ENCODE results near the gene MYCBP2.

DNA sequence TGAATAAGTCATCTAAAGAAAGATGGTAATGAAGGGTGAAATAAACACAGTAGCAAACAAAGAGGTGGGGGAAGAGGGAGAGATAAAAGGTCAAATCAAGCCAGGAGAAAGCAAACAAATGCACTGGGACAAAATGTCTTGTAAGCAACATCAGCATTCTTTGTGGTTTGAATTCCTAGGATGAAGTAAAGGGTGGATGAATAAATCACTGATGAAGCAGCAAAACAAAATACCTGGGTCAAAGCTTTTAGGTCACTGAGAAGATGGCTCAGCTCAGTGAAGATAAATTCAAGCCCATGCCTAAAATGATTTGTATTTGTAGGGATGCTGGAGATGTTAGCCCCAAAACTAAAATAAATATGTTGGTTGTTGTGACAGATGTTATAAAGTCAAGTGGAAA lies 213.4 kb downstream of the MYCBP2 start:
- TF ChIP-seq YY1 (IDR thresholded peaks at IDR 0.05; ENCODE audit: insufficient read depth, insufficient read length) (no peak), ZNF274 (IDR thresholded peaks at IDR 0.05; ENCODE audit: low read depth, low read length) (no peak)
